Activated naive CD8-positive, alpha-beta T cell (primary cell): ENCODE data around the gene ANXA11.
"Not testable (repeated sequence)": the region's sequence is repeated elsewhere in the genome, so short reads cannot be mapped to it uniquely, and the experiment has no call there.

ENCODE experiments used
- H3K27ac Mint-ChIP-seq: one replicate; pipeline ENCODE4 v1.8.0; 2021; ENCODE audit warnings: mixed read lengths
- H3K27me3 Mint-ChIP-seq: one replicate; pipeline ENCODE4 v1.8.0; 2021; ENCODE audit warnings: mixed read lengths
- H3K36me3 Mint-ChIP-seq: one replicate; pipeline ENCODE4 v1.8.0; 2021; ENCODE audit warnings: mixed read lengths
- H3K4me1 Mint-ChIP-seq: one replicate; pipeline ENCODE4 v1.8.0; 2021; ENCODE audit warnings: low read depth, mixed read lengths
- H3K4me3 Mint-ChIP-seq: one replicate; pipeline ENCODE4 v1.8.0; 2021; ENCODE audit warnings: mild to moderate bottlenecking, mixed read lengths
- H3K9me3 Mint-ChIP-seq: one replicate; pipeline ENCODE4 v1.8.0; 2021; ENCODE audit warnings: low read depth, mixed read lengths

Gene ANXA11

DNA sequence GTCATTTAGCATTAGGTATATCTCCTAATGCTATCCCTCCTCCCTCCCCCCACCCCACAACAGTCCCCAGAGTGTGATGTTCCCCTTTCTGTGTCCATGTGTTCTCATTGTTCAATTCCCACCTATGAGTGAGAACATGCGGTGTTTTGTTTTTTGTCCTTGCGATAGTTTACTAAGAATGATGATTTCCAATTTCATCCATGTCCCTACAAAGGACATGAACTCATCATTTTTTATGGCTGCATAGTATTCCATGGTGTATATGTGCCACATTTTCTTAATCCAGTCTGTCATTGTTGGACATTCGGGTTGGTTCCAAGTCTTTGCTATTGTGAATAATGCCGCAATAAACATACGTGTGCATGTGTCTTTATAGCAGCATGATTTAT lies 17.7 kb upstream of the ANXA11 start:
- H3K9me3 Mint-ChIP-seq, H3K4me3 Mint-ChIP-seq, H3K27me3 Mint-ChIP-seq, H3K4me1 Mint-ChIP-seq, H3K27ac Mint-ChIP-seq, H3K36me3 Mint-ChIP-seq: not testable (repeated sequence)

DNA sequence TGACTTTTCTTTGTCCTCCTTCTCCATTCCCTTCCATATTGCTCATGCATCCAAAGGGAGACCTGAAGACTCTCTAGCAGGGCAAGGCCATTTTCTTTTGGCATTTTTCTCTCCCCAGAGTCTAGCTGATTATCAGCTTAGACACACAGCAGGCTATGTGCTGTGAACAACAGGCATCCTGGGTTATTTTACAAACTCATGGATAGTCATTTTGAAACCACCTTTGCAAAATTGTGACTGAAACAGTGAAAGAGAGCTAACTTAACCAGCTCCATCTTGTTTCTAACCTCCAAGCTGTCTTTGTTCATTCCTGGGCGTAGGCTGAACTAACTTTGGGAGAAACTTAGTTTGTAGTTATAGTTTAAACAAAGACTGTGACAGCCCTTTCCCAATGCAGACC lies 13.5 kb upstream of the ANXA11 start:
- H3K9me3 Mint-ChIP-seq, H3K4me1 Mint-ChIP-seq, H3K4me3 Mint-ChIP-seq, H3K27ac Mint-ChIP-seq, H3K36me3 Mint-ChIP-seq, H3K27me3 Mint-ChIP-seq: not testable (repeated sequence)

GRCh38 chr10:80214368-80214982 lies 9.1 kb upstream of the ANXA11 start:
- H3K36me3 Mint-ChIP-seq, H3K9me3 Mint-ChIP-seq: not testable (repeated sequence)

GRCh38 chr10:80212535-80213115 lies 7.3 kb upstream of the ANXA11 start:
- H3K4me3 Mint-ChIP-seq, H3K27me3 Mint-ChIP-seq, H3K27ac Mint-ChIP-seq, H3K36me3 Mint-ChIP-seq, H3K9me3 Mint-ChIP-seq: not testable (repeated sequence)
- peaks cover 12% of the 10 kb centered on the region for H3K4me1 Mint-ChIP-seq

More at GRCh38 chr10:80214368-80214982, 9.1 kb upstream of the ANXA11 start:
- H3K4me3 Mint-ChIP-seq, H3K27ac Mint-ChIP-seq, H3K27me3 Mint-ChIP-seq, H3K4me1 Mint-ChIP-seq: not testable (repeated sequence)

GRCh38 chr10:80211786-80212185 lies 6.4 kb upstream of the ANXA11 start:
- H3K27me3 Mint-ChIP-seq: no peaks in the 10 kb centered on the region
- no peaks in the 10 kb centered on the region for H3K9me3 Mint-ChIP-seq
- H3K27ac Mint-ChIP-seq: no peak overlapping the region
- H3K36me3 Mint-ChIP-seq: peaks cover 4% of the 10 kb centered on the region
- H3K4me3 Mint-ChIP-seq: no peak overlapping the region
- H3K4me1 Mint-ChIP-seq: peaks cover 12% of the 10 kb centered on the region

- Mint-ChIP-seq H3K27ac (no peak overlapping the region), H3K27me3 (no peaks in the 10 kb centered on the region), H3K4me1 (peaks cover 22% of the 10 kb centered on the region), H3K36me3 (peaks cover 4% of the 10 kb centered on the region), H3K4me3 (no peak overlapping the region), H3K9me3 (no peaks in the 10 kb centered on the region)
Measured at GRCh38 chr10:80210259-80210658, 4.9 kb upstream of the ANXA11 start.

- no peaks in the 10 kb centered on the region for H3K9me3 Mint-ChIP-seq
- H3K36me3 Mint-ChIP-seq: no peaks in the 10 kb centered on the region
- H3K27ac Mint-ChIP-seq: no peak overlapping the region
- H3K4me1 Mint-ChIP-seq: peaks cover 39% of the 10 kb centered on the region
- no peak overlapping the region for H3K4me3 Mint-ChIP-seq
- no peaks in the 10 kb centered on the region for H3K27me3 Mint-ChIP-seq
Measured at GRCh38 chr10:80207768-80208370, 2.5 kb upstream of the ANXA11 start.

- H3K27ac Mint-ChIP-seq: peak overlapping the region; percentile 95
- peaks cover 1% of the 10 kb centered on the region for H3K36me3 Mint-ChIP-seq
- peaks cover 52% of the 10 kb centered on the region for H3K4me1 Mint-ChIP-seq
- H3K27me3 Mint-ChIP-seq: no peaks in the 10 kb centered on the region
- no peaks in the 10 kb centered on the region for H3K9me3 Mint-ChIP-seq
- H3K4me3 Mint-ChIP-seq: peak overlapping the region; percentile 89
Measured at GRCh38 chr10:80206277-80206655, 929 bp upstream of the ANXA11 start.

GRCh38 chr10:80204677-80205476 lies 460 bp downstream of the ANXA11 start:
- peaks cover 5% of the 10 kb centered on the region for H3K36me3 Mint-ChIP-seq
- no peaks in the 10 kb centered on the region for H3K9me3 Mint-ChIP-seq
- H3K4me3 Mint-ChIP-seq: peak overlapping the region; percentile 96
- peak overlapping the region; percentile 93 for H3K27ac Mint-ChIP-seq
- H3K4me1 Mint-ChIP-seq: peaks cover 63% of the 10 kb centered on the region
- no peaks in the 10 kb centered on the region for H3K27me3 Mint-ChIP-seq

DNA sequence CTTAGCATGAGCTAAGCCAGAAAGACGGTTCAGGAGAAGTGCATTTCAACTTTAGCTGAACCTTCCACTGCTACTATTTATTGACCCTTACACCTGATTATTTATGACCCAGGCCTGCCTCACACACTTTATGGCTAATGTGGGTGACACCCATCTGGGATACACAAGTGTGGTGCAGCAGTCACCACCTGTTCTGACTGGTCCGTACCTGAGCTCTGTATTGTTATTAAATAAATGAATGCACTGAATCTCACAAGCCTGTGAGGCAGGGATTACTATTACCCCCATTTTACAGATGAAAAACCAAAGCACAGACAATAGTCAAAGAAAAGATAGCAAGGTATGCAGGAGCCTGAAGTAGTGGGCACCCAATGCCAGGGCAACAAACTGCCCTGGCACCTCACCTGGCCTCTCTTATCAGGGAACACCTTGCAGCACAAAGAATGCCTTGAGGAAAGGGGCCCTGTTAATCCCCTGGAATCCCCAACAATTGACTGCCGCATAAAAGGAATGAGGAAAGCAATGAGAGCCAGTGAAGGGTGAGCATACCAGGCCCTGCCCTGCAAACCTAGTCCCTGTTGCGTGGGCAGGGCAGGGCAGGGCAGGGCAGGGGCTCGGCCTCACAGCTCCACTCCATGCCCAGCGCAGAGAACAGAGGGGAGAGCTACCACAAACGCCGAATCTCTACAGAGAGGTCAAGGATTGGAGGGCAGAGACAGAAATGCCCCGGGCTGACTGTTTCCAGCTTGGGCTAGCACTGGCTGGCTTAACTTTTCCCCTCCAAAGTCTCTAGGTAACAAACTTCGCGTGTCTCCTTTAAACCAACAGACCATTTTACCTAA lies 1.3 kb downstream of the ANXA11 start:
- H3K4me1 Mint-ChIP-seq: peaks cover 66% of the 10 kb centered on the region
- peak overlapping the region; percentile 96 for H3K4me3 Mint-ChIP-seq
- no peaks in the 10 kb centered on the region for H3K9me3 Mint-ChIP-seq
- H3K27me3 Mint-ChIP-seq: no peaks in the 10 kb centered on the region
- peaks cover 5% of the 10 kb centered on the region for H3K36me3 Mint-ChIP-seq
- H3K27ac Mint-ChIP-seq: peak overlapping the region; percentile 93

- Mint-ChIP-seq H3K4me1 (peaks cover 71% of the 10 kb centered on the region), H3K36me3 (peaks cover 5% of the 10 kb centered on the region), H3K27ac (peak overlapping the region; percentile 93), H3K9me3 (no peaks in the 10 kb centered on the region), H3K27me3 (no peaks in the 10 kb centered on the region), H3K4me3 (peak overlapping the region; percentile 96)
Measured at GRCh38 chr10:80202934-80203834, 2.2 kb downstream of the ANXA11 start.

DNA sequence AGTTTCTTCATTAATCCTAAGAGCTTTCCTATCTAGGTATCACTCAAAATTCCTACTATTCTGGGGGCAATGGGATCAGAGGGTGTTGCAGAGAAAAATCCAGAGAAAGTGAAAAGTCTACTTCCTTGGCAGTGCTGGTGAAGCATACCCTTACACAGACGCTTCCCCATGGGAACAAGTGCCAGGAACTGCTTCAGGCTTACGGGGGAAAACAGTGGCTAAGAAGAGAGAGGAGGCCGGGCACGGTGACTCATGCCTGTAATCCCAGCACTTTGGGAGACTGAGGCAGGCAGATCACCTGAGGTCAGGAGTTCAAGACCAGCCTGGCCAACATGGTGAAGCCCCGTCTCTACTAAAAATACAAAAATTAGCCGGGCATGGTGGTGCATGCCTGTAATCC lies 2.8 kb downstream of the ANXA11 start:
- Mint-ChIP-seq H3K4me1 (peaks cover 74% of the 10 kb centered on the region), H3K4me3 (peak overlapping the region; percentile 96), H3K27ac (peak overlapping the region; percentile 93)
- not testable (repeated sequence) for H3K9me3 Mint-ChIP-seq, H3K27me3 Mint-ChIP-seq, H3K36me3 Mint-ChIP-seq

GRCh38 chr10:80201608-80202141 lies 3.7 kb downstream of the ANXA11 start:
- peaks cover 82% of the 10 kb centered on the region for H3K4me1 Mint-ChIP-seq
- H3K27ac Mint-ChIP-seq: peak overlapping the region; percentile 93
- peaks cover 5% of the 10 kb centered on the region for H3K36me3 Mint-ChIP-seq
- H3K4me3 Mint-ChIP-seq: peak overlapping the region; percentile 96
- no peaks in the 10 kb centered on the region for H3K27me3 Mint-ChIP-seq
- H3K9me3 Mint-ChIP-seq: no peaks in the 10 kb centered on the region

GRCh38 chr10:80200687-80201086 lies 4.7 kb downstream of the ANXA11 start:
- H3K4me1 Mint-ChIP-seq: peaks cover 83% of the 10 kb centered on the region
- H3K9me3 Mint-ChIP-seq: peaks cover 3% of the 10 kb centered on the region
- peak overlapping the region; percentile 93 for H3K27ac Mint-ChIP-seq
- peaks cover 9% of the 10 kb centered on the region for H3K36me3 Mint-ChIP-seq
- peak overlapping the region; percentile 96 for H3K4me3 Mint-ChIP-seq
- H3K27me3 Mint-ChIP-seq: no peaks in the 10 kb centered on the region
